IMR-90 (cell line): ENCODE measurements around the gene XRN1. TPM values are rescaled to one million over a fixed set of nuclear protein-coding genes. Genes with fewer than 3 reads are reported as not detected.
"Not testable (repeated sequence)": the region's sequence is repeated elsewhere in the genome, so short reads cannot be mapped to it uniquely, and the experiment has no call there.

Source experiments
- ATAC-seq: fragments of 200-7000 bp; cut with Tn5 transposase; 2 replicates; pipeline ENCODE4 v1.9.1; 2020; ENCODE audit warnings: low read depth, mild to moderate bottlenecking, moderate library complexity
- BruUV-seq: library from RNA; stranded (reverse); fragments of 400-500 nt; replicated peaks from 2 replicates; lab custom pipeline; 2021; lab: Mats Ljungman, UMichigan
- CTCF ChIA-PET: fragments of 300-600 bp; formaldehyde crosslinking; extraction: SDS; loops from one replicate; lab custom pipeline; 2021; ENCODE audit warnings: antibody characterized with exemption; lab: Yijun Ruan, JAX
- POLR2A ChIA-PET: fragments of 300-600 bp; sonication (Branson Sonifier 250); formaldehyde crosslinking; loops from one replicate; lab custom pipeline; 2022; ENCODE audit warnings: antibody characterized with exemption; ENCODE audit not compliant: unreplicated experiment; lab: Charles Lee
- DNase-seq: peaks from one replicate; pipeline ENCODE4 v3.0.0; 2013
- H2AFZ ChIP-seq: replicated peaks from 2 replicates; pipeline ENCODE3; 2013; ENCODE audit warnings: low read length, mild to moderate bottlenecking; ENCODE audit not compliant: poor library complexity
- H2AK5ac ChIP-seq: 2 replicates; pipeline ENCODE4 v1.6.1; 2013; ENCODE audit warnings: low read depth, low read length, inconsistent platforms
- H2AK9ac ChIP-seq: replicated peaks from 2 replicates; pipeline ENCODE3; 2013; ENCODE audit warnings: mild to moderate bottlenecking, low read depth, low read length, moderate library complexity; ENCODE audit not compliant: poor library complexity
- H2BK120ac ChIP-seq: 2 replicates; pipeline ENCODE4 v1.6.1; 2013; ENCODE audit warnings: low read depth, low read length, inconsistent platforms
- H2BK15ac ChIP-seq: 3 replicates; pipeline ENCODE4 v1.6.1; 2013; ENCODE audit warnings: low read depth, low read length, inconsistent platforms
- H2BK20ac ChIP-seq: 2 replicates; pipeline ENCODE4 v1.6.1; 2013; ENCODE audit warnings: low read depth, mild to moderate bottlenecking, inconsistent platforms, low read length, moderate library complexity
- H2BK5ac ChIP-seq: 2 replicates; pipeline ENCODE4 v1.6.1; 2013; ENCODE audit warnings: mild to moderate bottlenecking, low read depth, low read length, inconsistent platforms; ENCODE audit not compliant: poor library complexity, severe bottlenecking
- H3K14ac ChIP-seq: replicated peaks from 2 replicates; pipeline ENCODE4 v1.6.1; 2013; ENCODE audit warnings: low read depth, low read length, inconsistent platforms
- H3K18ac ChIP-seq: 2 replicates; pipeline ENCODE4 v1.6.1; 2013; ENCODE audit warnings: low read depth, low read length, control low read depth
- H3K23ac ChIP-seq: 2 replicates; pipeline ENCODE4 v1.6.1; 2013; ENCODE audit warnings: low read depth, low read length, inconsistent platforms
- H3K27ac ChIP-seq: 2 replicates; pipeline ENCODE4 v1.5.1; 2013; ENCODE audit warnings: mild to moderate bottlenecking, control low read depth, low read length; ENCODE audit not compliant: insufficient read depth
- H3K27me3 ChIP-seq: 2 replicates; pipeline ENCODE4 v1.6.1; 2013; ENCODE audit warnings: low read length; ENCODE audit not compliant: control insufficient read depth, insufficient read depth
- H3K36me3 ChIP-seq: 2 replicates; pipeline ENCODE4 v1.6.1; 2013; ENCODE audit warnings: low read length, mixed read lengths; ENCODE audit not compliant: control insufficient read depth, insufficient read depth
- H3K4ac ChIP-seq: 2 replicates; pipeline ENCODE4 v1.6.1; 2013; ENCODE audit warnings: low read depth, low read length, inconsistent platforms
- H3K4me1 ChIP-seq: 2 replicates; pipeline ENCODE4 v1.6.1; 2013; ENCODE audit warnings: low read length, mixed read lengths; ENCODE audit not compliant: control insufficient read depth, insufficient read depth
- H3K4me2 ChIP-seq: 2 replicates; pipeline ENCODE4 v1.6.1; 2013; ENCODE audit warnings: low read depth, mild to moderate bottlenecking, control low read depth, low read length, moderate library complexity
- H3K4me3 ChIP-seq: 2 replicates; pipeline ENCODE4 v1.5.1; 2013; ENCODE audit warnings: low read depth, mild to moderate bottlenecking, control low read depth, low read length, moderate library complexity; ENCODE audit not compliant: insufficient read depth
- H3K56ac ChIP-seq: 2 replicates; pipeline ENCODE4 v1.6.1; 2013; ENCODE audit warnings: low read length, inconsistent platforms; ENCODE audit not compliant: insufficient read depth; ENCODE audit errors: extremely low read depth
- H3K79me1 ChIP-seq, 2 experiments: 2 replicates each; pipeline ENCODE4 v1.6.1; 2013; ENCODE audit warnings: low read length in 2 of 2, inconsistent platforms in 1 of 2, low read depth in 1 of 2
- H3K9ac ChIP-seq: 2 replicates; pipeline ENCODE4 v1.6.1; 2013; ENCODE audit warnings: low read depth, low read length, control low read depth
- H3K9me1 ChIP-seq: 2 replicates; pipeline ENCODE4 v1.6.1; 2013; ENCODE audit warnings: low read length, inconsistent platforms; ENCODE audit not compliant: insufficient read depth
- H3K9me3 ChIP-seq: 2 replicates; pipeline ENCODE4 v1.6.1; 2013; ENCODE audit warnings: low read length; ENCODE audit not compliant: control insufficient read depth, insufficient read depth
- H4K20me1 ChIP-seq: 2 replicates; pipeline ENCODE4 v1.6.1; 2013; ENCODE audit warnings: low read length, inconsistent platforms; ENCODE audit not compliant: insufficient read depth
- H4K5ac ChIP-seq: 2 replicates; pipeline ENCODE4 v1.6.1; 2013; ENCODE audit warnings: mild to moderate bottlenecking, low read depth, low read length, control low read depth
- H4K8ac ChIP-seq, 2 experiments: 2 replicates each; pipeline ENCODE4 v1.6.1; 2013; ENCODE audit warnings: low read depth in 2 of 2, low read length in 2 of 2, control low read depth in 1 of 2, inconsistent platforms in 1 of 2
- H4K91ac ChIP-seq: 2 replicates; pipeline ENCODE4 v1.6.1; 2013; ENCODE audit warnings: low read depth, low read length, inconsistent platforms; ENCODE audit not compliant: insufficient read depth
- WGBS, 2 experiments: methylation state at CpG; one replicate each; pipeline versions ENCODE4 v1.1.5 to v1.1.7; 2013; ENCODE audit warnings: missing lambda C conversion rate in 2 of 2; ENCODE audit not compliant: insufficient read length in 1 of 2; ENCODE audit errors: extremely low coverage in 2 of 2; 5-methylcytosine and 5-hydroxymethylcytosine counted together
- dilution Hi-C: fragments of 300-500 bp; cut with HindIII; formaldehyde crosslinking; loops from one replicate; pipeline ENCODE4 v1.14.3; 2018; ENCODE audit warnings: low sequenced_read_pairs; ENCODE audit not compliant: unreplicated experiment
- in situ Hi-C: fragments of 300-500 bp; cut with MboI; formaldehyde crosslinking; loops from 3 replicates; pipeline ENCODE4 v1.14.3; 2019; ENCODE audit warnings: low sequenced_read_pairs, inconsistent platforms, mixed read lengths
- intact Hi-C: fragments of 100-400 bp; cut with micrococcal nuclease; formaldehyde crosslinking; loops from 2 replicates; pipeline ENCODE4 v1.10.0; 2022
- polyA plus RNA-seq, 3 experiments: library from polyadenylated mRNA; depleted of rRNA; stranded (reverse); fragments of >200 nt; gene quantifications; 2 replicates each; pipeline ENCODE4 v1.2.3, GENCODE V29; 2012; ENCODE audit warnings: low replicate concordance in 1 of 3
- total RNA-seq: library from RNA; depleted of rRNA; stranded (reverse); fragments of >200 nt; gene quantifications from 2 replicates; pipeline ENCODE4 v1.2.3, GENCODE V29; 2012

The XRN1 gene
- total and polyA plus RNA-seq, 2 of the 4 experiments (the other 2 are of a cell fraction) = 6.0 to 21.5 TPM

GRCh38 chr3:142400537-142400936, 47.3 kb downstream of the XRN1 start:
- H2AK9ac ChIP-seq, ATAC-seq, H4K8ac ChIP-seq, H4K91ac ChIP-seq, H3K56ac ChIP-seq, H4K5ac ChIP-seq, DNase-seq, H3K14ac ChIP-seq, H3K27ac ChIP-seq, H2BK20ac ChIP-seq, H3K27me3 ChIP-seq, H3K9ac ChIP-seq, POLR2A ChIA-PET, H3K79me1 ChIP-seq, in situ Hi-C loops, intact Hi-C loops, H2BK120ac ChIP-seq, H4K20me1 ChIP-seq, H3K9me1 ChIP-seq, dilution Hi-C loops, H2AK5ac ChIP-seq, H3K4me1 ChIP-seq, H2BK5ac ChIP-seq, H2BK15ac ChIP-seq, H3K23ac ChIP-seq, H2AFZ ChIP-seq, BruUV-seq, H3K9me3 ChIP-seq, H3K4me2 ChIP-seq, H3K4ac ChIP-seq, H3K4me3 ChIP-seq, H3K18ac ChIP-seq: not testable (repeated sequence)
- CTCF ChIA-PET = interaction anchor here (0.7 kb wide), 1 partner anchor 291 kb away, joined by 3 read pairs; no protein-coding TSS in a partner anchor
- H3K36me3 ChIP-seq = peaks cover 27% of the 10 kb centered on the region
- WGBS, 2 experiments = no CpG with 5 or more reads among the region's 7 CpGs
